Fibroblast of lung (primary cell): ENCODE data around the gene MRPL9.

Source experiments
- EZH2 ChIP-seq: IDR thresholded peaks from 2 replicates; pipeline ENCODE4 v1.5.1; 2012; ENCODE audit warnings: low read length, control low read depth, mild to moderate bottlenecking; ENCODE audit errors: missing control alignments
- TF ChIP-seq, protein P1 (sequence below), 2 donors: IDR thresholded peaks in 1 of 2; conservative IDR thresholded peaks in 1 of 2; 1 replicate in 1 of 2; 2 replicates in 1 of 2; pipeline ENCODE4 v1.5.1; 2011 to 2012; ENCODE audit warnings: low read length in 2 of 2, control low read depth in 1 of 2, inconsistent platforms in 1 of 2, low read depth in 1 of 2, mild to moderate bottlenecking in 1 of 2

DNA sequence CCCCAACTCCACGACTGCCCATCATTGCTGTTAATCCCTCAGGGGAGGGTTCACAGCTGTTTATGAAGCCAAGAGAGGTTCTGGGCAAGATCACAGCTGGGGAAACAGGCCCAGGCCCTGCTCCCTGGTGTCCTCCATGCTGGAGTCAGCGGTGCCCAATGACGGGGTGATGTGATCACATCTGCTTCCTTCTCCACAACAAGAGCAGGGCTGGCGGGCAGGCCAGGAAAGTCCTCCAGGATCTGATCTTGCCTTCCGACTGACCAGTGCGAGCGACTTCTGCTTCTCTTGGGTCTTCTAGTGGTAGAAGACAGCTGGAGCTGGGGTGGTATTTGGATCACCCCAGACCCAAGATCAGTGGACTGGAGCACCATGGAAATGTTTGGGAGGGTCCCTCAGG is 42.9 kb upstream of the MRPL9 start:
- TF ChIP-seq, protein P1, sequence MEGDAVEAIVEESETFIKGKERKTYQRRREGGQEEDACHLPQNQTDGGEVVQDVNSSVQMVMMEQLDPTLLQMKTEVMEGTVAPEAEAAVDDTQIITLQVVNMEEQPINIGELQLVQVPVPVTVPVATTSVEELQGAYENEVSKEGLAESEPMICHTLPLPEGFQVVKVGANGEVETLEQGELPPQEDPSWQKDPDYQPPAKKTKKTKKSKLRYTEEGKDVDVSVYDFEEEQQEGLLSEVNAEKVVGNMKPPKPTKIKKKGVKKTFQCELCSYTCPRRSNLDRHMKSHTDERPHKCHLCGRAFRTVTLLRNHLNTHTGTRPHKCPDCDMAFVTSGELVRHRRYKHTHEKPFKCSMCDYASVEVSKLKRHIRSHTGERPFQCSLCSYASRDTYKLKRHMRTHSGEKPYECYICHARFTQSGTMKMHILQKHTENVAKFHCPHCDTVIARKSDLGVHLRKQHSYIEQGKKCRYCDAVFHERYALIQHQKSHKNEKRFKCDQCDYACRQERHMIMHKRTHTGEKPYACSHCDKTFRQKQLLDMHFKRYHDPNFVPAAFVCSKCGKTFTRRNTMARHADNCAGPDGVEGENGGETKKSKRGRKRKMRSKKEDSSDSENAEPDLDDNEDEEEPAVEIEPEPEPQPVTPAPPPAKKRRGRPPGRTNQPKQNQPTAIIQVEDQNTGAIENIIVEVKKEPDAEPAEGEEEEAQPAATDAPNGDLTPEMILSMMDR (conservative IDR thresholded peaks at IDR 0.05 in 1 of 2, IDR thresholded peaks at IDR 0.05 in 1 of 2; ENCODE audit: low read depth in 1 of 2, low read length in 2 of 2) = no peak
- peak; percentile 64 for TF ChIP-seq EZH2
